Cardiac muscle cell (in vitro differentiated cells and primary cell): ENCODE results near the gene CRYZL1. TPM values are rescaled to one million over a fixed set of nuclear protein-coding genes. Genes with fewer than 3 reads are reported as not detected.
"Not testable (repeated sequence)": the region's sequence is repeated elsewhere in the genome, so short reads cannot be mapped to it uniquely, and the experiment has no call there.

Experiments used
- DNase-seq, 2 donors: peaks; one replicate each; pipeline versions ENCODE4 v3.0.0 to v3.0.0-alpha.2; 2010 to 2017; ENCODE audit warnings: low read depth in 1 of 2, low spot score in 1 of 2
- H3K27ac ChIP-seq: fragments of 200-600 bp; sonication (generic); 2 replicates; pipeline ENCODE4 v1.5.1; 2016
- H3K27me3 ChIP-seq: fragments of 200-600 bp; sonication (generic); 2 replicates; pipeline ENCODE4 v1.6.0; 2016; ENCODE audit warnings: control low read depth
- H3K36me3 ChIP-seq: fragments of 200-600 bp; sonication (generic); 2 replicates; pipeline ENCODE4 v1.5.1; 2016; ENCODE audit warnings: control low read depth
- H3K4me1 ChIP-seq: fragments of 200-600 bp; sonication (generic); 2 replicates; pipeline ENCODE4 v1.8.1; 2017; ENCODE audit warnings: low read depth, mild to moderate bottlenecking, mixed run types
- H3K4me3 ChIP-seq: fragments of 200-600 bp; sonication (generic); 2 replicates; pipeline ENCODE4 v1.5.1; 2016; ENCODE audit warnings: mild to moderate bottlenecking
- H3K9me3 ChIP-seq: fragments of 200-600 bp; sonication (generic); 2 replicates; pipeline ENCODE4 v1.5.1; 2017; ENCODE audit warnings: low read depth, mild to moderate bottlenecking, control low read depth
- CTCF ChIP-seq: IDR thresholded peaks from 2 replicates; pipeline ENCODE4 v1.5.1; 2012; ENCODE audit warnings: low read depth, mild to moderate bottlenecking, low read length
- polyA plus RNA-seq: library from polyadenylated mRNA; unstranded; fragments of >200 nt; fragmentation: Nextera tagmentation; extraction: Ambion mirVana; gene quantifications from 2 replicates; pipeline ENCODE4 v1.2.1, GENCODE V29; 2016
- total RNA-seq: library from RNA; depleted of rRNA; stranded (reverse); fragments of >200 nt; gene quantifications from 2 replicates; pipeline ENCODE4 v1.2.3, GENCODE V29; 2016

The CRYZL1 gene
- total and polyA plus RNA-seq, 2 experiments from 2014 or later = 58.1 to 58.3 TPM

GRCh38 chr21:33677450-33677849 is 35.9 kb upstream of the CRYZL1 start:
- H3K4me1 ChIP-seq = no peaks in the 10 kb centered on the region
- no peak overlapping the region for H3K4me3 ChIP-seq
- no peak overlapping the region for H3K27ac ChIP-seq
- no peaks in the 10 kb centered on the region for H3K36me3 ChIP-seq
- no peak for DNase-seq
- no peaks in the 10 kb centered on the region for H3K9me3 ChIP-seq
- TF ChIP-seq CTCF = no peak
- no peaks in the 10 kb centered on the region for H3K27me3 ChIP-seq

GRCh38 chr21:33676666-33677065 is 35.1 kb upstream of the CRYZL1 start:
- DNase-seq, H3K27me3 ChIP-seq, H3K4me3 ChIP-seq, H3K9me3 ChIP-seq, H3K36me3 ChIP-seq, H3K4me1 ChIP-seq, H3K27ac ChIP-seq: not testable (repeated sequence)

- Histone ChIP-seq H3K9me3 (no peaks in the 10 kb centered on the region), H3K4me1 (no peaks in the 10 kb centered on the region), H3K27me3 (no peaks in the 10 kb centered on the region), H3K36me3 (no peaks in the 10 kb centered on the region), H3K27ac (no peak overlapping the region), H3K4me3 (no peak overlapping the region)
- no peak for TF ChIP-seq CTCF
- DNase-seq = no peak
Observed at GRCh38 chr21:33674226-33674625, 32.7 kb upstream of the CRYZL1 start.

GRCh38 chr21:33673473-33673872 is 31.9 kb upstream of the CRYZL1 start:
- Histone ChIP-seq H3K4me3 (no peak overlapping the region), H3K9me3 (no peaks in the 10 kb centered on the region), H3K4me1 (peaks cover 4% of the 10 kb centered on the region), H3K27me3 (no peaks in the 10 kb centered on the region), H3K27ac (peak overlapping the region; percentile 25), H3K36me3 (no peaks in the 10 kb centered on the region)
- no peak for DNase-seq
- no peak for TF ChIP-seq CTCF

- peak in 1 of 2 donors; percentile 11 for DNase-seq
- H3K27ac ChIP-seq = no peak overlapping the region
Observed at GRCh38 chr21:33670076-33670978, 28.8 kb upstream of the CRYZL1 start.

More at GRCh38 chr21:33670076-33670978, 28.8 kb upstream of the CRYZL1 start:
- Histone ChIP-seq H3K36me3 (no peaks in the 10 kb centered on the region), H3K4me1 (peaks cover 21% of the 10 kb centered on the region), H3K4me3 (no peak overlapping the region), H3K27me3 (no peaks in the 10 kb centered on the region), H3K9me3 (no peaks in the 10 kb centered on the region)
- TF ChIP-seq CTCF = no peak
